ENCODE results near the gene AHDC1. TPM values are rescaled to one million over a fixed set of nuclear protein-coding genes. Genes with fewer than 3 reads are reported as not detected.
A peak's percentile ranks its signal among the peaks of the same experiment; 100 is the strongest.

Gene AHDC1
- total and polyA plus RNA-seq, 2 experiments from 2014 or later = 3.9 to 5.3 TPM

- H2AFZ ChIP-seq = no peak overlapping the region
- no peaks in the 10 kb centered on the region for H3K36me3 ChIP-seq (ENCODE audit: low read depth)
- no peaks in the 10 kb centered on the region for H3F3A ChIP-seq (ENCODE audit: insufficient read depth)
- H3K4me2 ChIP-seq (ENCODE audit: unreplicated experiment) = no peak overlapping the region
- H3K4me1 ChIP-seq (ENCODE audit: insufficient read depth) = no peaks in the 10 kb centered on the region
- no peaks in the 10 kb centered on the region for H3K9me2 ChIP-seq (ENCODE audit: insufficient read depth)
- H3K9ac ChIP-seq = no peak overlapping the region
- TF ChIP-seq EZH2phosphoT487 (IDR thresholded peaks at IDR 0.05; ENCODE audit: insufficient read depth, low read depth) = no peak
- no peak for TF ChIP-seq EZH2 (IDR thresholded peaks at IDR 0.05; ENCODE audit: insufficient read depth, poor library complexity, severe bottlenecking)
- no peaks in the 10 kb centered on the region for H3K27me3 ChIP-seq (replicated peaks; ENCODE audit: insufficient read depth)
- WGBS, 2 experiments (ENCODE audit: low coverage in 1 of 2, low lambda C conversion rate in 2 of 2, missing lambda C conversion rate in 2 of 2) = 71 to 81% methylated on average over 12 of the region's 12 CpGs
- H3K9me3 ChIP-seq (ENCODE audit: low read depth) = no peaks in the 10 kb centered on the region
- H3K4me3 ChIP-seq = no peak overlapping the region
- no peaks in the 10 kb centered on the region for H4K20me1 ChIP-seq (ENCODE audit: insufficient read depth)
- no peaks in the 10 kb centered on the region for H3K79me2 ChIP-seq (ENCODE audit: insufficient read depth)
- no peak overlapping the region for H3K27ac ChIP-seq
- DNase-seq = no peak
- in situ Hi-C loops (cut with MboI) = loop anchor here (25.0 kb wide), 2 partner anchors 200 to 500 kb away; no protein-coding TSS in a partner anchor
Measured at GRCh38 chr1:27612718-27613117, 8.8 kb upstream of the AHDC1 start.

- no peaks in the 10 kb centered on the region for H3F3A ChIP-seq (ENCODE audit: insufficient read depth)
- H3K27ac ChIP-seq = no peak overlapping the region
- 0 out of 2 replicates have a peak, but pooled peaks cover 3% of the 10 kb centered on the region for H3K4me1 ChIP-seq (ENCODE audit: insufficient read depth)
- no peaks in the 10 kb centered on the region for H3K36me3 ChIP-seq (ENCODE audit: low read depth)
- H3K27me3 ChIP-seq (replicated peaks; ENCODE audit: insufficient read depth) = no peaks in the 10 kb centered on the region
- TF ChIP-seq EZH2phosphoT487 (IDR thresholded peaks at IDR 0.05; ENCODE audit: insufficient read depth, low read depth) = no peak
- TF ChIP-seq EZH2 (IDR thresholded peaks at IDR 0.05; ENCODE audit: insufficient read depth, poor library complexity, severe bottlenecking) = no peak
- H4K20me1 ChIP-seq (ENCODE audit: insufficient read depth) = no peaks in the 10 kb centered on the region
- H3K9ac ChIP-seq = no peak overlapping the region
- H3K4me2 ChIP-seq (ENCODE audit: unreplicated experiment) = no peak overlapping the region
- in situ Hi-C loops (cut with MboI) = loop anchor here (25.0 kb wide), 2 partner anchors 199 to 499 kb away; no protein-coding TSS in a partner anchor
- H3K9me3 ChIP-seq (ENCODE audit: low read depth) = no peaks in the 10 kb centered on the region
- H2AFZ ChIP-seq = no peak overlapping the region
- H3K79me2 ChIP-seq (ENCODE audit: insufficient read depth) = no peaks in the 10 kb centered on the region
- DNase-seq = no peak
- WGBS, 2 experiments (ENCODE audit: low coverage in 1 of 2, low lambda C conversion rate in 2 of 2, missing lambda C conversion rate in 2 of 2) = 80 to 81% methylated on average over 4 of the region's 4 CpGs
- H3K4me3 ChIP-seq = no peak overlapping the region
- no peaks in the 10 kb centered on the region for H3K9me2 ChIP-seq (ENCODE audit: insufficient read depth)
Measured at GRCh38 chr1:27611450-27611849, 7.5 kb upstream of the AHDC1 start.

GRCh38 chr1:27609618-27610240 is 5.8 kb upstream of the AHDC1 start:
- WGBS, 2 experiments (ENCODE audit: low coverage in 1 of 2, low lambda C conversion rate in 2 of 2, missing lambda C conversion rate in 2 of 2) = 71 to 79% methylated on average over 12 of the region's 12 CpGs
- Histone ChIP-seq H3K9me2 (ENCODE audit: insufficient read depth) (no peaks in the 10 kb centered on the region), H3K4me2 (ENCODE audit: unreplicated experiment) (no peak overlapping the region), H3K4me3 (no peak overlapping the region), H3K27me3 (replicated peaks; ENCODE audit: insufficient read depth) (no peaks in the 10 kb centered on the region), H4K20me1 (ENCODE audit: insufficient read depth) (no peaks in the 10 kb centered on the region), H3F3A (ENCODE audit: insufficient read depth) (no peaks in the 10 kb centered on the region), H3K9me3 (ENCODE audit: low read depth) (no peaks in the 10 kb centered on the region), H3K4me1 (ENCODE audit: insufficient read depth) (0 out of 2 replicates have a peak, but pooled peaks cover 3% of the 10 kb centered on the region), H2AFZ (no peak overlapping the region), H3K79me2 (ENCODE audit: insufficient read depth) (no peaks in the 10 kb centered on the region), H3K27ac (no peak overlapping the region), H3K36me3 (ENCODE audit: low read depth) (no peaks in the 10 kb centered on the region), H3K9ac (no peak overlapping the region)
- DNase-seq = no peak
- TF ChIP-seq EZH2 (IDR thresholded peaks at IDR 0.05; ENCODE audit: insufficient read depth, poor library complexity, severe bottlenecking) (no peak), EZH2phosphoT487 (IDR thresholded peaks at IDR 0.05; ENCODE audit: insufficient read depth, low read depth) (no peak)
- in situ Hi-C loops (cut with MboI) = loop anchor here (5.0 to 25.0 kb wide), 3 partner anchors 58 to 497 kb away; no protein-coding TSS in a partner anchor

- H3F3A ChIP-seq (ENCODE audit: insufficient read depth) = no peaks in the 10 kb centered on the region
- WGBS, 2 experiments (ENCODE audit: low coverage in 1 of 2, low lambda C conversion rate in 2 of 2, missing lambda C conversion rate in 2 of 2) = 38 to 66% methylated on average over 2 to 3 of the region's 3 CpGs
- H3K27me3 ChIP-seq (replicated peaks; ENCODE audit: insufficient read depth) = no peaks in the 10 kb centered on the region
- no peaks in the 10 kb centered on the region for H3K79me2 ChIP-seq (ENCODE audit: insufficient read depth)
- no peak overlapping the region for H3K9ac ChIP-seq
- no peaks in the 10 kb centered on the region for H3K9me3 ChIP-seq (ENCODE audit: low read depth)
- H3K4me3 ChIP-seq = no peak overlapping the region
- 0 out of 2 replicates have a peak, but pooled peaks cover 3% of the 10 kb centered on the region for H3K4me1 ChIP-seq (ENCODE audit: insufficient read depth)
- H3K27ac ChIP-seq = no peak overlapping the region
- no peak overlapping the region for H2AFZ ChIP-seq
- no peak for TF ChIP-seq EZH2 (IDR thresholded peaks at IDR 0.05; ENCODE audit: insufficient read depth, poor library complexity, severe bottlenecking)
- TF ChIP-seq EZH2phosphoT487 (IDR thresholded peaks at IDR 0.05; ENCODE audit: insufficient read depth, low read depth) = no peak
- no peaks in the 10 kb centered on the region for H3K9me2 ChIP-seq (ENCODE audit: insufficient read depth)
- H3K4me2 ChIP-seq (ENCODE audit: unreplicated experiment) = no peak overlapping the region
- in situ Hi-C loops (cut with MboI) = loop anchor here (5.0 to 25.0 kb wide), 3 partner anchors 58 to 497 kb away; no protein-coding TSS in a partner anchor
- no peaks in the 10 kb centered on the region for H3K36me3 ChIP-seq (ENCODE audit: low read depth)
- DNase-seq = peak; percentile 23
- no peaks in the 10 kb centered on the region for H4K20me1 ChIP-seq (ENCODE audit: insufficient read depth)
Measured at GRCh38 chr1:27609210-27609555, 5.2 kb upstream of the AHDC1 start.
